Glutamatergic neuron (in vitro differentiated cells): ENCODE data around the gene TMEM81. TPM values are rescaled to one million over a fixed set of nuclear protein-coding genes. Genes with fewer than 3 reads are reported as not detected.

Experiments used
- DNase-seq: peaks from one replicate; pipeline ENCODE4 v3.0.0; 2022
- H3K27ac Mint-ChIP-seq: one replicate; pipeline ENCODE4 v1.8.0; 2020; ENCODE audit warnings: mild to moderate bottlenecking, mixed read lengths, inconsistent platforms; ENCODE audit not compliant: unreplicated experiment
- H3K27me3 Mint-ChIP-seq: one replicate; pipeline ENCODE4 v1.8.0; 2020; ENCODE audit warnings: mild to moderate bottlenecking, moderate library complexity, mixed read lengths, inconsistent platforms; ENCODE audit not compliant: unreplicated experiment
- H3K36me3 Mint-ChIP-seq: one replicate; pipeline ENCODE4 v1.8.0; 2020; ENCODE audit warnings: mild to moderate bottlenecking, mixed read lengths, inconsistent platforms; ENCODE audit not compliant: unreplicated experiment
- H3K4me1 Mint-ChIP-seq: one replicate; pipeline ENCODE4 v1.8.0; 2020; ENCODE audit warnings: mild to moderate bottlenecking, low read depth, mixed read lengths, inconsistent platforms; ENCODE audit not compliant: unreplicated experiment
- H3K4me3 Mint-ChIP-seq: one replicate; pipeline ENCODE4 v1.8.0; 2020; ENCODE audit warnings: mild to moderate bottlenecking, mixed read lengths, inconsistent platforms; ENCODE audit not compliant: unreplicated experiment
- H3K9me3 Mint-ChIP-seq: one replicate; pipeline ENCODE4 v1.8.0; 2020; ENCODE audit warnings: mild to moderate bottlenecking, moderate library complexity, mixed read lengths, inconsistent platforms; ENCODE audit not compliant: unreplicated experiment
- CTCF ChIP-seq: fragments of 200-600 bp; sonication (generic); IDR thresholded peaks from one replicate; pipeline ENCODE4 v1.5.0; 2021; ENCODE audit not compliant: partially characterized antibody, unreplicated experiment
- long read RNA-seq: library from polyadenylated mRNA; unstranded; transcript quantifications from one replicate; pipeline ENCODE4 v2.0.0, GENCODE V29; 2020; ENCODE audit not compliant: unreplicated experiment
- total RNA-seq: library from RNA; stranded (reverse); fragmentation: NEBNext Ultra II Directional; extraction: Animal tissue kit (Norgen Biotek cat#: 25700); gene quantifications from one replicate; pipeline ENCODE4 v1.2.1, GENCODE V29; 2021; ENCODE audit not compliant: unreplicated experiment

TMEM81 gene
- total RNA-seq = 9.3 TPM
- long read RNA-seq = 0 reads

GRCh38 chr1:205084360-205084759 is at the start of gene TMEM81:
Gene TMEM81 (minus strand): TSS chr1:205084460. CDS start chr1:205084320, 140 bp downstream.
- Mint-ChIP-seq H3K27me3 (no peaks in the 10 kb centered on the region), H3K9me3 (no peaks in the 10 kb centered on the region), H3K4me1 (no peaks in the 10 kb centered on the region), H3K27ac (no peak within 1 kb of the TSS), H3K4me3 (no peak within 1 kb of the TSS), H3K36me3 (no peaks in the 10 kb centered on the region)
- no peak for DNase-seq
- no peak for TF ChIP-seq CTCF

- no peak overlapping the region for H3K27ac Mint-ChIP-seq
These were observed 49.0 kb upstream of the TMEM81 start for GRCh38 chr1:205133287-205133686.

GRCh38 chr1:205129447-205130029 is 45.3 kb upstream of the TMEM81 start:
- Mint-ChIP-seq H3K9me3 (no peaks in the 10 kb centered on the region), H3K36me3 (no peaks in the 10 kb centered on the region), H3K4me1 (no peaks in the 10 kb centered on the region), H3K27me3 (no peaks in the 10 kb centered on the region), H3K4me3 (no peak overlapping the region), H3K27ac (no peak overlapping the region)
- TF ChIP-seq CTCF = no peak
- DNase-seq = no peak

More at GRCh38 chr1:205133287-205133686, 49.0 kb upstream of the TMEM81 start:
- DNase-seq = no peak
- Mint-ChIP-seq H3K4me1 (no peaks in the 10 kb centered on the region), H3K36me3 (no peaks in the 10 kb centered on the region), H3K9me3 (no peaks in the 10 kb centered on the region), H3K4me3 (no peak overlapping the region), H3K27me3 (no peaks in the 10 kb centered on the region)
- no peak for TF ChIP-seq CTCF

- H3K4me1 Mint-ChIP-seq = no peaks in the 10 kb centered on the region
- H3K9me3 Mint-ChIP-seq = no peaks in the 10 kb centered on the region
- no peaks in the 10 kb centered on the region for H3K27me3 Mint-ChIP-seq
These were observed 43.8 kb upstream of the TMEM81 start for GRCh38 chr1:205128050-205128449.

More at GRCh38 chr1:205128050-205128449, 43.8 kb upstream of the TMEM81 start:
- TF ChIP-seq CTCF = no peak
- no peaks in the 10 kb centered on the region for H3K36me3 Mint-ChIP-seq
- no peak overlapping the region for H3K27ac Mint-ChIP-seq
- no peak overlapping the region for H3K4me3 Mint-ChIP-seq
- no peak for DNase-seq
